Measurements from ENCODE around the gene SOX3.

Gene SOX3

DNA sequence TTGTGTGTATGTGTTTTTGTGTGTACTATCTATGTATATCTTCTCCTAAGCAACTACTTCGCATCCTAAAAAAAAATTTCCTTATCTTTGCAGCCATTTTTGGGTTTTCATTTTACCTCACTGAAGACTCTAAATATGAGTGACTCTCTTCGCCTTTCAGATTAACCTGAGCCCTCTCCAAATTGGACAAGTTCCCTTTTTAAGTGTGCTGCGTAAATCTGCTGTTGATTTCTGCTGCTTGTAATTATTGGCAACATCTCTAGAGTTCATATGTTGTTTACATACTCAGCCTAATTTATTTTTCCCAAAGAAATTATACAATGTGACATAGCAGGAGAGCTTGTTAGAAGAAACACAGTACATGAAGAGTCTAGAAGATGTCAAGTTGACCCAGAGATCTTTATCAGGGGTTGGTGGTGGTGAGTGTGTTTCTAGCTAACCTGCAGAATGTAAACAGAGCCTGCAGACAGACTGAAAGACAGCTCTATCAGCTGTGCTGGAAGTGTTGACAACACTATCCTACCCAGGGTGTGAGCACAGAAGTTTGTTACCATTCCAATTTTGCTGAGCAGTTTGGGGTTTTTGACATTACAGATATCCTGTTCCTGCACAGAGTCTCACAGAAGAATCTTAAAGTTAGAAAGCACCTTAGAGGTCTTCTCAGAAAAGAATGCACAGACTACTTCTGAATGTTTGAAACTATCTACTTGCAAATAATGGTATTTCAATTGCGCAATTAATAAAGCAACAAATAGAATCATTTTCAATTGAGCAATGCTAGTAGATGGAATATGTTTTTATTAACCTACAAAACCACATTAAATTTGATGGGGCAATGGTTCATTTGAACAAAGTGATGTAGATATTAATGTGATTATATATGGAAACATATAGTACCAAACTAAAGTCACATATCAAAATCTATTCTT is 12.5 kb downstream of the SOX3 start:
- DNase-seq = no peak

DNA sequence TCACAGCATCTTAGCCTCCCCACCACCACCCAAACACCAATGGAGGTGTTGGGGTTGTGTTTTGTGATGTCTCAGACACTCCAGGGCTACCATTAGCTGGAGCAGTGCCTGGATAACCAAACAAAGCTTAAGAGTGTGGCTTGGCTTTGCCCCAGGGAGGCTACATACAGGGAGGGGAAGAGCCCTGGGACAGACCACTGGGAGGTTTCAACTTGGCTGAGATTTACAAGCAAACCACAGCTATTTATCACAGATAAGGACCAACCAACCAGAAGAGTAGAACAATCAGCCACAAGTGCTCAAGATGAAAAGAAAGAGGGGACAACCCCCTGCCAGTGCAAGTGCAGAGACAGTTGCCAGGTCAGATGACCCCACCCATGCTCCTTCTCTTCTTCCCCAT is 24.1 kb downstream of the SOX3 start:
- DNase-seq = peak; percentile 9

DNA sequence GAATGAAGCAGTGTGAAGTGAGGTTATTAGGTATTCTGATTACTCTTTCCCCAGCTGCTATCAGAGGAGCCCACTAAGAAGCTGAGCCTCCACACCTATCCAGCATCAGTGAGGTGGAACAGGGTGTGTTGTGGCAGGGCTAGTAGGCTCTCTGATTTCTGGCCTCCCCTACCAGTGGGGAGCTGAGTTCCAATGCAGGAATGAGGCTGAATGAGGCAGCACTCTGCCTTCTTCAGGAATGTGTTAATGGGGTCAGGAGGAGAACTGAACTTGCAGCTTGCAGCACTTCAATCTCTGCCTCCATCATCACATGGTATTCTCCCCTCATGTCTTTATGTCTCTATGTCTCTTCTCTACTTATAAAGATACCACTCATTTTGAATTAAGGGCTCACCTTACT is 26.9 kb downstream of the SOX3 start:
- DNase-seq = no peak

DNA sequence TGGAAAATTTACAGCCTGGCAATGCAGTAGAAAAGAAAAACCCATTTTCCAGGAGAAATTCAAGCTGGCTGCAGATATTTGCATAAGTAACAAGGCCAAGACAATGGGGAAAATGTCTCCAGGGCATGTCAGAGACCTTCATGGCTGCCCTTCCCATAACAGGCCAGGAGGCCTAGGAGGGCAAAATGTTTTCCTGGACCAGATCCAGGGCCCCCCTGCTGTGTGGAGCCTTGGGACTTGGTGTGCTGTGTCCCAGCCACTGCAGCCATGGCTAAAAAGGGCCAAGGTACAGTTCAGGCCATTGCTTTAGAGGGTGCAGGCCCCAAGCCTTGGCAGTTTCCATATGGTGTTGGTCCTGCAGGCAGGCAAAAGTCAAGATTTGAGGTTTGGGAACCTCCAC is 29.8 kb downstream of the SOX3 start:
- DNase-seq = no peak

DNA sequence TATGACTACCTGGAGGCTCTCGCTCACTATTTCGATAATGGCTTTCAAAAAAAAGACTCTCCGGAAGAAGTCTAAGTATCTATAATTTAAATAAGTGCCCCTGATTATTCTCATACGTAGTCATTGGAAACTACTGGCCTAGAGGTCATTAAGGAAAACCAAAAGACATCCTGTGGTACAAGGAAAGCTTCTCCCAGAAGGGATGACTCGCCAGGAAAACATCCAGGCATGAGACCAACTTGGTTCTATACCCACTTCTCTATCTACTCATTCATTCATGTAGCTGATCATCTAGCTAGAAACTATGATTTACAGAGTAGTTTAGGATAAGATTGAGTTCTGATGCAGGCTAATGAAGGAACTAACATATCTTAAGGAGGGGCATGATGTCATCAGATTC is 37.7 kb downstream of the SOX3 start:
- no peak for DNase-seq
